Kasumi-1 (cell line): ENCODE measurements around the gene ECEL1.

Experiments used
- DNase-seq, 2 experiments: peaks; one replicate each; lab custom pipeline; 2025; lab: John Stamatoyannopoulos, UW

The ECEL1 gene

GRCh38 chr2:232483923-232484627 lies 3.6 kb downstream of the ECEL1 start:
- DNase-seq, result no peak

DNA sequence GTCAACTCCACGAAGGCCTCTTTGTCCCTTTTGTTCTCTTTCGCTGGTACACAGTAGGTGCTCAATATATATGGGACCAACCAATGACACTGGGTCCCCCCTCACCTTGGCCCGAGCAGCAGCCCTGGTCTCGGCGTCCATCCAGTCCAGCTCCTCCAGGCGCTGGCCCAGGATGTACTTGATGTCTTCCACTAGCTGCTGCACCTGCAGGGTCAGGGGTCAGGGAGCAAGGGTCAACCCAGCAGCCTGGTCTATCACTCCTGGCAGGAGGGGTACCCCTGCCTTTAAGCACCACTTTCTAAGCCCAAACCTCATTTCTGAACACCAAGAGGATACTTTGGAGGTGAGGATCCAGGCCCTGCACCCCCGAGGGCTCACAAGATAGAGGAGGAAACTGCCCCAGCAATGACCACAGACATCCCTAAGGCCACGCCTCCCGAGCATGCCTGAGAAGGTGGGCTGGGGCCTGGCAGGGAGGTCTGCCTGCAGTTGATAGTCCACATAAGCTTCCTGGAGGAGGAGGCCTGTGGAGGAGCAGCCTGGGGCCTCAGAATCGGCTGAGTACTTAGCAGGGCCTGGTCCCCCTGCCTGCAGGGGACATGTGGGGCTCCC lies 4.2 kb downstream of the ECEL1 start:
- no peak for DNase-seq

GRCh38 chr2:232482301-232483238 lies 5.1 kb downstream of the ECEL1 start:
- DNase-seq, result no peak

- DNase-seq, result no peak
Measured at GRCh38 chr2:232481322-232482140, 6.1 kb downstream of the ECEL1 start.

- DNase-seq, result no peak
Measured at GRCh38 chr2:232480201-232481190, 7.1 kb downstream of the ECEL1 start.

GRCh38 chr2:232479341-232480200 lies 8.1 kb downstream of the ECEL1 start:
- DNase-seq, result no peak

GRCh38 chr2:232478571-232479340 lies 8.9 kb downstream of the ECEL1 start:
- DNase-seq, result no peak

GRCh38 chr2:232477751-232478510 lies 9.7 kb downstream of the ECEL1 start:
- no peak for DNase-seq

DNA sequence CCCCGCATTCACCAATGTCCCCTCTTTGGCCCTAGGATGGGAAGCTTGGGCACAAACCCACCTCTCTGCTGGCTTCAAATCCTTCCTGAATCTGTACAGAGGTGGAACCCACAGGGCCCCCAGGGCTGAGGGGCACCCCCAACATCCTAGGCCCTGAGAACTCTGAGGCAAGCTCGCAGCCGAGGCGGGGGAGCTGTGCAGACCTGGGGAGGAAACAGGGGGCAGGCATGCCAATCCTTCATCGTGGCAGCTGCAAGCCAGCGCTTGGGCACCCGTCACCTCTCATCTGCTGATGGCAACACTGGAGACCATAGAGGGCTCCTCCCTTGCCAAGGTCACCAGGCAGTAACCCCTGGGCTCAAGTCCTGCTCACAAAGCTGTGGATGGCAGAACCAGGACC lies 10.8 kb downstream of the ECEL1 start:
- DNase-seq, result no peak

- no peak for DNase-seq
Measured at GRCh38 chr2:232476045-232476444, 11.6 kb downstream of the ECEL1 start.

GRCh38 chr2:232473467-232473890 lies 14.2 kb downstream of the ECEL1 start:
- no peak for DNase-seq

DNA sequence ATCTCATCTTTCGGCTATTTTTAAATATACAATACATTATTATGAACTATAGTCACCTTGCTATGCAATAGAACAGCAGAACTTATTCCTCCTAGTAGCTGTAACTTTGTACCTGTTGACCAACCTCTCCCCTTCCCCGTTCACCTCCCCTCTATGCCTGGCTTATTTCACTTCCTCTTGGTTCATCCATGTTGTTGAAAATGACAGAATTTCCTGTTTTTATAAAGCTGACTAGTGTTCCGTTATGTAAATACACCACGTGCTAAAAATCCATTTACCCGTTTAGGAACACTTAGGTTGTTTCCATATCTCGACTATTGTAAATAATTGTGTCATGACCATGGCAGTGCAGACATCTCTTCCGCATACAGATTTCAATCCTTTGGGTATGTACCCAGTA lies 21.4 kb downstream of the ECEL1 start:
- DNase-seq, result no peak

GRCh38 chr2:232465061-232465460 lies 22.6 kb downstream of the ECEL1 start:
- DNase-seq, result no peak

DNA sequence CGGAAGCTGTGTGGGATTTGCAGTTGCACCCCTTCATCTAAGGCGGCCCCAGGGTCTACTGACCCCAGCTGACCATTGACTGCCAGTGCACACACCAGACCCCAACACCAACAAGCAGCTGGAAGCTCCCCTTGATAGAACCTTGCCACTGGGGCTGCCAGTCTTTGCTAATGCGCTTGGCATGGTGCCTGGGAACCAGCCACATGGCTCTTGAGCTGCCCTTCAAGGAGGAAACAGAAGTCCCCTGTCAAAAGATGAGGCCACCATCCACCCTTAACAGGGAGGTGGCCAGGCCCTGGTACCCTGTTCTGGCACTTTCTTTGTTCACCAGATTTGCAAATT lies 23.1 kb downstream of the ECEL1 start:
- no peak for DNase-seq

DNA sequence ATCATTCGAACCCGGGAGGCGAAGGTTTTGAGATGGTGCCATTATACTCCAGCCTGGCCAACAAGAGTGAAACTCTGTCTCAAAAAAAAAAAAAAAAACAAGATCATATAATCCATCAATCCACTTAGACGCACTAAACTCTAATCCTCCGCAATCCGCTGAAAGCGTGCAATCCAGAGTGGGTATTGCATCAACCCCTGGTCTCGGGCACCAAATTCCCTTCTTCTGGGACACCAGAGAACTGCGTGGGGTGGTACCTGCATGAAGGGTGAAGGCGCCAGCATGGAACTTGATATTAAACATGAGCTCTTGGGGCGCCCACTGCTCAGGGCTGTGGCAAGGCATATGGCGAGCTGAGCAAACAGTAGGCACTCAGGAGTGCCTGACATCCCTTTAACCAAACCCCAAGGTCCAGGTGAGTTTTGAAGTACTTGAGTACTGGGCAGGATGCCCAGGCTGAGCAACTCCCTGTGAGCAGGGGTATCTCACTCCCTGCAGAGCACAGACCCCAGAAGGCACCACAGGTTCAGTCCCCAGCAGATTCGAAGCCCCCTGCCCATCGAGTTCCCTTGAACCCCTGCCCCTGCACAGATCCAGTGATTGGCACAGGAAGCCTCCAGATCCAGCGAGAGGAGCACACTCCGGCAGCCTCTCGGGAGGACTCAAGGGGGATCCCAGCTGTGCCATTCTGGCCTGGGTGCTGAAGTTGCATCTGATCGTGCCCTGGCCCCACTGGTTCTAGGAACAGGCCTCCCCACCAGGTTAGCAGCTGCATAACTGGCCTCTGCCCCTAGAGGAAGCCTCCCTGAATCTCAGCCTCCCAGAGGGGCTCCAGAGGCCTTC lies 23.7 kb downstream of the ECEL1 start:
- DNase-seq, result no peak

GRCh38 chr2:232460171-232460570 lies 27.5 kb downstream of the ECEL1 start:
- no peak for DNase-seq

GRCh38 chr2:232459419-232460035 lies 28.1 kb downstream of the ECEL1 start:
- DNase-seq, result no peak
